CD14-positive monocyte (primary cell): ENCODE data around the gene RGS19. TPM values are rescaled to one million over a fixed set of nuclear protein-coding genes. Genes with fewer than 3 reads are reported as not detected.

Source experiments
- DNase-seq, 3 donors: peaks; one replicate each; pipeline ENCODE4 v3.0.0-alpha.2; 2011 to 2022
- H2AFZ ChIP-seq: 2 replicates; pipeline ENCODE4 v1.6.0; 2012; ENCODE audit warnings: mild to moderate bottlenecking, low read depth, low read length, inconsistent platforms; ENCODE audit not compliant: insufficient read depth, poor library complexity, severe bottlenecking
- H3K27ac ChIP-seq, 2 donors: 1 replicate in 1 of 2; 2 replicates in 1 of 2; pipeline ENCODE4 v1.5.1; 2012 to 2013; ENCODE audit warnings: low read length in 2 of 2, control low read depth in 1 of 2, inconsistent platforms in 1 of 2, low read depth in 1 of 2, mild to moderate bottlenecking in 1 of 2
- H3K27me3 ChIP-seq, 2 donors: one replicate each; pipeline versions ENCODE4 v1.6.0 to v1.6.1; 2011 to 2013; ENCODE audit warnings: low read length in 2 of 2; ENCODE audit not compliant: control insufficient read depth in 2 of 2, insufficient read depth in 2 of 2
- H3K36me3 ChIP-seq, 2 donors: replicated peaks in 1 of 2; 1 replicate in 1 of 2; 2 replicates in 1 of 2; pipeline versions ENCODE4 v1.5.1 to v1.6.1; 2012 to 2013; ENCODE audit warnings: low read length in 2 of 2, control low read depth in 1 of 2, inconsistent platforms in 1 of 2, mild to moderate bottlenecking in 1 of 2; ENCODE audit not compliant: insufficient read depth in 2 of 2, control insufficient read depth in 1 of 2
- H3K4me1 ChIP-seq, 2 donors: 1 replicate in 1 of 2; 2 replicates in 1 of 2; pipeline versions ENCODE4 v1.5.1 to v1.6.1; 2012 to 2013; ENCODE audit warnings: low read length in 2 of 2, control low read depth in 1 of 2, inconsistent platforms in 1 of 2, mild to moderate bottlenecking in 1 of 2, moderate library complexity in 1 of 2; ENCODE audit not compliant: insufficient read depth in 2 of 2, control insufficient read depth in 1 of 2
- H3K4me2 ChIP-seq: replicated peaks from 2 replicates; pipeline ENCODE3; 2012; ENCODE audit warnings: low read length, moderate library complexity, mild to moderate bottlenecking; ENCODE audit not compliant: poor library complexity, severe bottlenecking; ENCODE audit errors: extremely low read depth
- H3K4me3 ChIP-seq, 3 experiments: fragments of 200-600 bp in 1 of 3; sonication (generic) in 1 of 3; replicated peaks in 1 of 3; 1 replicate in 2 of 3; 2 replicates in 1 of 3; pipeline ENCODE4 v1.5.1; 2011 to 2013; ENCODE audit warnings: low read length in 3 of 3, mild to moderate bottlenecking in 3 of 3, control low read depth in 2 of 3, low read depth in 2 of 3, inconsistent platforms in 1 of 3, moderate library complexity in 1 of 3
- H3K79me2 ChIP-seq: 2 replicates; pipeline ENCODE4 v1.6.0; 2012; ENCODE audit warnings: mild to moderate bottlenecking, control low read depth, inconsistent platforms, low read length, moderate library complexity; ENCODE audit not compliant: insufficient read depth
- H3K9ac ChIP-seq: 2 replicates; pipeline ENCODE4 v1.6.0; 2017; ENCODE audit warnings: low read length, mild to moderate bottlenecking; ENCODE audit not compliant: insufficient read depth, poor library complexity, severe bottlenecking
- H3K9me3 ChIP-seq, 2 donors: replicated peaks in 1 of 2; 1 replicate in 1 of 2; 2 replicates in 1 of 2; pipeline versions ENCODE4 v1.5.1 to v1.6.1; 2012 to 2013; ENCODE audit warnings: low read length in 2 of 2, control low read depth in 1 of 2; ENCODE audit not compliant: control insufficient read depth in 1 of 2, insufficient read depth in 1 of 2
- H4K20me1 ChIP-seq: 2 replicates; pipeline ENCODE4 v1.6.0; 2012; ENCODE audit warnings: mild to moderate bottlenecking, low read length, control low read depth, moderate library complexity; ENCODE audit not compliant: insufficient read depth
- H3K27ac Mint-ChIP-seq, 7 donors: one replicate each; pipeline ENCODE4 v1.8.0; 2020; ENCODE audit warnings: mild to moderate bottlenecking in 7 of 7, mixed read lengths in 7 of 7, moderate library complexity in 6 of 7, inconsistent platforms in 2 of 7
- H3K27me3 Mint-ChIP-seq, 3 donors: one replicate each; pipeline ENCODE4 v1.8.0; 2021 to 2022; ENCODE audit warnings: low read depth in 3 of 3, mild to moderate bottlenecking in 3 of 3, mixed read lengths in 3 of 3, moderate library complexity in 3 of 3, inconsistent platforms in 1 of 3
- H3K36me3 Mint-ChIP-seq, 2 donors: one replicate each; pipeline ENCODE4 v1.8.0; 2020; ENCODE audit warnings: mixed read lengths in 2 of 2, inconsistent platforms in 1 of 2, mild to moderate bottlenecking in 1 of 2
- H3K4me1 Mint-ChIP-seq: one replicate; pipeline ENCODE4 v1.8.0; 2020; ENCODE audit warnings: mild to moderate bottlenecking, mixed read lengths
- H3K4me3 Mint-ChIP-seq, 2 donors: one replicate each; pipeline ENCODE4 v1.8.0; 2020; ENCODE audit warnings: mild to moderate bottlenecking in 2 of 2, mixed read lengths in 2 of 2, moderate library complexity in 1 of 2
- H3K9me3 Mint-ChIP-seq, 7 donors: one replicate each; pipeline ENCODE4 v1.8.0; 2020 to 2022; ENCODE audit warnings: mixed read lengths in 7 of 7, mild to moderate bottlenecking in 6 of 7, moderate library complexity in 6 of 7, inconsistent platforms in 2 of 7
- WGBS: methylation state at CpG from one replicate; pipeline ENCODE4 v1.1.5; 2013; ENCODE audit warnings: missing lambda C conversion rate; ENCODE audit not compliant: insufficient coverage; 5-methylcytosine and 5-hydroxymethylcytosine counted together
- intact Hi-C, 2 donors: fragments of 100-400 bp; cut with micrococcal nuclease; formaldehyde crosslinking; loops; one replicate each; pipeline versions ENCODE4 v1.15.0 to v1.15.1; 2023
- polyA plus RNA-seq, 3 donors: library from polyadenylated mRNA; depleted of rRNA in 1 of 3; unstranded in 2 of 3; stranded (reverse) in 1 of 3; fragments of 300-500 nt in 2 of 3; fragments of >200 nt in 1 of 3; fragmentation: Illumina TruSeq in 2 of 3; gene quantifications; 1 replicate in 2 of 3; 2 replicates in 1 of 3; pipeline ENCODE4 v1.2.3, GENCODE V29; 2012 to 2021
- TF ChIP-seq, protein P1 (sequence below): fragments of 200-600 bp; IDR thresholded peaks from one replicate; pipeline ENCODE4 v1.8.0; 2022; ENCODE audit warnings: antibody characterized with exemption, mild to moderate bottlenecking

RGS19 gene
- polyA plus RNA-seq, 3 donors, result 235 to 280 (median 244) TPM

DNA sequence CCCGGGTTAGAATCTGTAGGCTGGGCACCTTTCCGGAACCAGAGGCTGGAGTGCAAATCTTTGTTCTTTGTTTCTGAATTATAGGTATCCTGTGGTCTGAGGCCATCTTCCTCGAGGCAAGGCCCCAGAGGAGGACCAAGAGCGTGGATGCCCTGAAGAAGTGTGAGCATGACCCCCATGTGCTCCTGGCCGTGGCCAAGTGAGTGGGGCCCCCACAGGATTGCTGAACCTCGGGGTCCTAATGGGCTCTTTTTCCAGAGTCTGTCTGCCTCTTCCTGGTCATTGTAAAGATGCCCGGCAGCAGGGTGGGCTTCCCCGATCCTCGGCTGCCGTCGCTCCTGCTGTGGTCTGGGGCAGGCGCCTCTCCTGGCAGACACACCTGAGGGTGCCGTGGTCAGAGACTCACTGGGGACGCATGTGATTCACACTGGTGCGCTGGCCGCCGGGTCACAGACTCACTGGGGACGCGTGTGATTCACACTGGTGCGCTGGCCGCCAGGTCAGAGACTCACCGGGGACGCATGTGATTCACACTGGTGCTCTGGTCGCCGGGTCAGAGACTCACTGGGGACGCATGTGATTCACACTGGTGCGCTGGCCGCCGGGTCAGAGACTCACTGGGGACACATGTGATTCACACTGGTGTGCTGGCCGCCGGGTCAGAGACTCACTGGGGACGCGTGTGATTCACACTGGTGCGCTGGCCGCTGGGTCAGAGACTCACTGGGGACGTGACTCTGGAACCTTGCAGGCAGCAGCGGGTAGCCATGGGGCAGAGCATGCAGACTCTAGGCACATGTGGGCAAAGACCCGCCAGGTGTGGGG is 49.8 kb downstream of the RGS19 start:
- intact Hi-C loops, result no loop called here
- peaks cover 0 to 3% (median 2%) of the 10 kb centered on the region in 3 donors for H3K27me3 Mint-ChIP-seq
- H2AFZ ChIP-seq, result no peak overlapping the region
- H3K4me1 ChIP-seq, result no peaks in the 10 kb centered on the region
- H3K27ac ChIP-seq, result no peak overlapping the region
- no peak overlapping the region for H3K4me2 ChIP-seq
- H4K20me1 ChIP-seq, result peaks cover under 1% of the 10 kb centered on the region
- no peak overlapping the region for H3K4me3 Mint-ChIP-seq
- DNase-seq, result no peak
- WGBS, result 97% methylated on average over 37 of the region's 38 CpGs
- no peak overlapping the region for H3K4me3 ChIP-seq
- H3K36me3 ChIP-seq, result peaks cover 83 to 100% of the 10 kb centered on the region in 2 donors
- H3K27me3 ChIP-seq, result no peaks in the 10 kb centered on the region
- H3K9me3 ChIP-seq, result no peaks in the 10 kb centered on the region
- peaks cover 0 to 2% (median 0%) of the 10 kb centered on the region in 7 donors for H3K9me3 Mint-ChIP-seq
- TF ChIP-seq, protein P1, sequence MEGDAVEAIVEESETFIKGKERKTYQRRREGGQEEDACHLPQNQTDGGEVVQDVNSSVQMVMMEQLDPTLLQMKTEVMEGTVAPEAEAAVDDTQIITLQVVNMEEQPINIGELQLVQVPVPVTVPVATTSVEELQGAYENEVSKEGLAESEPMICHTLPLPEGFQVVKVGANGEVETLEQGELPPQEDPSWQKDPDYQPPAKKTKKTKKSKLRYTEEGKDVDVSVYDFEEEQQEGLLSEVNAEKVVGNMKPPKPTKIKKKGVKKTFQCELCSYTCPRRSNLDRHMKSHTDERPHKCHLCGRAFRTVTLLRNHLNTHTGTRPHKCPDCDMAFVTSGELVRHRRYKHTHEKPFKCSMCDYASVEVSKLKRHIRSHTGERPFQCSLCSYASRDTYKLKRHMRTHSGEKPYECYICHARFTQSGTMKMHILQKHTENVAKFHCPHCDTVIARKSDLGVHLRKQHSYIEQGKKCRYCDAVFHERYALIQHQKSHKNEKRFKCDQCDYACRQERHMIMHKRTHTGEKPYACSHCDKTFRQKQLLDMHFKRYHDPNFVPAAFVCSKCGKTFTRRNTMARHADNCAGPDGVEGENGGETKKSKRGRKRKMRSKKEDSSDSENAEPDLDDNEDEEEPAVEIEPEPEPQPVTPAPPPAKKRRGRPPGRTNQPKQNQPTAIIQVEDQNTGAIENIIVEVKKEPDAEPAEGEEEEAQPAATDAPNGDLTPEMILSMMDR, result no peak
- no peaks in the 10 kb centered on the region for H3K79me2 ChIP-seq
- no peaks in the 10 kb centered on the region for H3K4me1 Mint-ChIP-seq
- H3K27ac Mint-ChIP-seq, result peak overlapping the region in 1 of 7 donors; percentile 37
- peaks cover 90 to 100% of the 10 kb centered on the region in 2 donors for H3K36me3 Mint-ChIP-seq
- no peak overlapping the region for H3K9ac ChIP-seq

- Mint-ChIP-seq H3K27me3 (peaks cover 0 to 3% (median 2%) of the 10 kb centered on the region in 3 donors), H3K4me1 (no peaks in the 10 kb centered on the region), H3K9me3 (peaks cover 0 to 2% (median 0%) of the 10 kb centered on the region in 7 donors), H3K4me3 (no peak overlapping the region), H3K27ac (peak overlapping the region in 1 of 7 donors; percentile 0), H3K36me3 (peaks cover 93 to 100% of the 10 kb centered on the region in 2 donors)
- no peaks in the 10 kb centered on the region for H3K9me3 ChIP-seq
- no peaks in the 10 kb centered on the region for H3K27me3 ChIP-seq
- peaks cover 93 to 100% of the 10 kb centered on the region in 2 donors for H3K36me3 ChIP-seq
- no peak overlapping the region for H3K9ac ChIP-seq
- no peak overlapping the region for H3K27ac ChIP-seq
- H3K4me1 ChIP-seq, result no peaks in the 10 kb centered on the region
- H3K4me3 ChIP-seq, result no peak overlapping the region
- no peaks in the 10 kb centered on the region for H3K79me2 ChIP-seq
- TF ChIP-seq, protein P1, result no peak
- intact Hi-C loops, result no loop called here
- DNase-seq, result no peak
- H3K4me2 ChIP-seq, result no peak overlapping the region
- no peak overlapping the region for H2AFZ ChIP-seq
- H4K20me1 ChIP-seq, result peaks cover 5% of the 10 kb centered on the region
- WGBS, result 97% methylated on average over 20 of the region's 24 CpGs
Measured at GRCh38 chr20:64027981-64028685, 51.2 kb downstream of the RGS19 start.
